Embryonic facial prominence (tissue), 1 donor: Measurements from ENCODE around the gene DRAXIN.
A peak's percentile ranks its signal among the peaks of the same experiment; 100 is the strongest.

ENCODE experiments used
- DNase-seq: peaks from one replicate; pipeline ENCODE4 v3.0.0-alpha.2; 2016; ENCODE audit errors: extremely low spot score

The DRAXIN gene

DNA sequence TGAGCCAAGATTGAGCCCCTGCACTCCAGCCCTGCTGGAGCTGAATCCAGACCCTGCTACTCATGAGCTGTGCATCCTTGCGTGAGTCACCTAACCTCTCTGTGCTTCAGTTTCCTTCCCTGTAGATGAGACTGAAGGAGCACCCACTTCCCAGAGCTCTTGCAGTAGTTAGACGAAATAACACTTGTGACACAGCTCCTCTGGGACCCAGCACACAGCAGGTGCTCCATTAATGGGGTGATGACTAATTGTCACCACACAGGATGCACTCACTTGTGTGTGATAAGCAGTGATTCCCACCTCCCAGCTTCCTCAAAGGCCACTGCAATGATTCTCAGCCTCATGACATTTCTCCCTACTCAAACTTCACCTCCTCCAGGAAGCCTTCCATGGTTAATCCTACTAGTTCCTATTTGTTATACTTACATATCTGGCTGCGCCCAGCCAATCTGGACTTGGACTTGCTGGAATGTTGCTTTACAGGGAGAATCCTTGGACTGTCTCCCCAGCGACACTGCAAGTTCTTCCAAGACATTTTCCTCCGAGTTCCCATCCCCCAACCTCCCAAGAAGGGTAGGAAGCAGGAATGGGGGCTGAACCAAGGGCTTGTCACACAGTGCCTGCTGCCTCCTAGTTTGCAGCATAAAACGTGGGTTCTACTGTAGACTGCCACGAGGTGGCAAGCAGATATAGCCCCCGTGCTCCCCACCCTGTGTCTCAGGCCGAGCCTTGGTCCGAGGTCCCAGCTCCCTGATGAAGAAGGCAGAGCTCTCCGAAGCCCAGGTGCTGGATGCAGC lies 17.2 kb downstream of the DRAXIN start:
- DNase-seq, result no peak

DNA sequence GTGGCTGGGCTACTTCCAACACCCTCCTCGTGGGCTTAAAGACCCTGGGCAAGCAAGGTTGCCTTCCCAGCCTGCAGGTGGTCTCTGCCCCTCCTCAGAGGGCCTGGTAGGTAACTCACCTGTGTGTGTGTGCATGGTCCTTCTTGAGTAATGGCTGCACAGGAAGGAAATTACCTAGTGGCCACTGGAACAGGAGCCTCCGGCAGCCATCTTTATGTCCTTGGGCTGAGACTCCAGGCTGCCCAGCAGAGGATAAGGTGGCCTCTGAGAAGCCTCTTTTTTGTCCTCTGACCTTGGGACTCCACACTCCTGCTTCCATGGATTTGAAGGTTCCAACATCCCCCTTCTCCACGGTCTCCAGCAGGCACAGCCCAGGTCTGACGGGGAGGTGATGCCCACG lies 20.0 kb downstream of the DRAXIN start:
- no peak for DNase-seq

DNA sequence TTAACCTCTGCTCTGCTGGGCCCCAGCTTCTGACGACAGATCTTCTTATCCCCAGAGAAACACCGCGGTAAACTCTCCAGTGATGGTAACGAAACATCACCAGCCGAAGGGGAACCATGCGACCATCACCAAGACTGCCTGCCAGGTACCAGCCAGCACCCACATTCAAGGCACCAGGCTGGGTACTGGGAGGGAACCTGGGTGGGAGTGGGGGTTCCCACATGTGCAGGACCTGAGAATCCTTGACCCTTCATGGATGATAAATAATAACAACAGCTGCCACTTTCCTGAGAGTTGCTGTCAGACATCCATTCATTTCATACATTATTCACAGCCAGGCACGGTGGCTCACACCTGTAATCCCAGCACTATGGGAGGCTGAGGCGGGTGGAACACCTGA lies 20.8 kb downstream of the DRAXIN start:
- no peak for DNase-seq

DNA sequence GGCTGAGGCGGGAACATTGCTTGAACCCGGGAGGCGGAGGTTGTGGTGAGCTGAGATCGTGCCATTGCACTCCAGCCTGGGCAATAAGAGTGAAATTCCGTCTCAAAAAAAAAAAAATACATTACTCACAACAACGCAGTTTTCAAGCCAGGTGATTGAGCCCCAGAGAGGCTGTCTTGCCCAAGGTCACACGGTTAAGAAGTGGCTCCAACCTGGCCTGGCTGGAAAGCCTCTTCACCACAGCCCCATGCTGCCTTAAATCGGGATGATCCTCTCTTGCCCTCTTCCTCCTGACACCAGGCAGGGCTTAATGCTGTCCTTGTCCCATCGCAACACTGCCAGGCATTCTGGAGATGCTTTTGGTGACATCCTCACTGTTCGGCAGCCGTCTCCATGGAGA lies 21.6 kb downstream of the DRAXIN start:
- no peak for DNase-seq

DNA sequence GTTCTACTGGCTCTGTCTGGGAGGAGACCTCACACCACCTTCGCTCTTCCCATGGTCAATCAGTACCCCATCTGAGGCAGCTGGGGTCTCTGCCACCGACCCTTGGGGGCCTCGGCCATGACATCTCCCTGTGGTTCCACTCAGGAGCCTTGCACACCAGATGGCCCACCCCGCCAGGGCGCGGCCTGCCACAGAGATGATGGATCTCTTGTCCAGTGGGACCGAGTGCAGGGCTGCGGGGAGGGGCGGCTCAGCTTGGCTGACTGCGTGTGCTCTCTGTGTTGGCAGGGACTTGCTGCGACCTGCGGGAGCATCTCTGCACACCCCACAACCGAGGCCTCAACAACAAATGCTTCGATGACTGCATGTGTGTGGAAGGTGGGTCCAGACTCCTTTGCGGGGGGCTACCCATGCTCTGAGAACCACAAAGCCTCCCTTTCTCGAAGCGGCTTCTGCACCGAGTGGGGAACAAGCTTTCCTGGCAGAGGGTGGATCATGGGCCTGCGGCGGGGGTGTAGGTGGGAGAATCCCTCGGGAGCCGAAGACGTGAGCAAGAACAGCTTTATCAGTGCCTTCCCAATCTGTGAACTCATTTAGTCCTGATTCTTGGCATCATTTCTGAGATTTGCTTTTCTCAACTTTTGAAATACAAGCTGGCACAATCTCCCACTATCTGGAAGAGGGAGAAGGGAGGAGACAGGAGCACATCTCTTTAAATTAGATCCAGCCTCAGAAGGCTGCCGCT lies 23.5 kb downstream of the DRAXIN start:
- DNase-seq, result no peak

DNA sequence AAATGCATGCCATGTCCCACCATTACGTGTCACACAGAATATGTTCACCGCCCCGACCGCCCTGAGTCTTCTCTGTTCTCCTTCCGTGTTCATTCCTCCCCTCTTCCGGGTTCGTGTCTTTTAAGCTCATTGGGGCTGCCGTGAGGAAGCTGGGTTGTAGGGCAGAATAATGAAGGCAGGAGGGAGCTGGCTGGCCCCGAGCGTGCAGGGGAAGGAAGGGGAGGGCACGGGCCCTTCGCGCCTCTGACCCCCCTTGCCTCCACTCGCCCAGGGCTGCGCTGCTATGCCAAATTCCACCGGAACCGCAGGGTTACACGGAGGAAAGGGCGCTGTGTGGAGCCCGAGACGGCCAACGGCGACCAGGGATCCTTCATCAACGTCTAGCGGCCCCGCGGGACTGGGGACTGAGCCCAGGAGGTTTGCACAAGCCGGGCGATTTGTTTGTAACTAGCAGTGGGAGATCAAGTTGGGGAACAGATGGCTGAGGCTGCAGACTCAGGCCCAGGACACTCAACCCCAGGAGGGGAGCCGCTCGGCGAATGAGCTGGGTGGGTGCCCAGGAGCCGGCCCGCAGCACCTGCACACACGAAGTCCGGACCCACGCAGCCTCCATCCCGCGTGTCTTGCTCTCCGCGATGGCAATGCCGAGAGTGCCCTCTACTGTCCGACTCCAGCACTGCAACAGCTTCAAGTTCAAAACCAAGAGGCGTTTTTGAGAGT lies 28.0 kb downstream of the DRAXIN start:
- peak; percentile 29 for DNase-seq

DNA sequence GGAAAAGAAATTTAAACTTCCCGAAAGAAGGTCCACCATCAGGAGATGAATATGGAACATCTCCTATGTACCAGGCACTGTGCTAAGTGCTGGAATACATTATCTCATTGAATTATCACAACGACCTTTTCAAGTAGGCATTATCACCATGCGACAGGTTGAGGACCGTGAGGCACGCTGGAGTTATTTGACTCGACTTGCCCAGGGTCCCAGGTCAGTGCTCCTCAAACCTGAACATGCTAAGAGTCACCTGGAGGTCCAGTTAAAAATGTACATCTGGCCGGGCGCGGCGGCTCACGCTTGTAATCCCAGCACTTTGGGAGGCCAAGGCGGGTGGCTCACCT lies 28.5 kb downstream of the DRAXIN start:
- no peak for DNase-seq

DNA sequence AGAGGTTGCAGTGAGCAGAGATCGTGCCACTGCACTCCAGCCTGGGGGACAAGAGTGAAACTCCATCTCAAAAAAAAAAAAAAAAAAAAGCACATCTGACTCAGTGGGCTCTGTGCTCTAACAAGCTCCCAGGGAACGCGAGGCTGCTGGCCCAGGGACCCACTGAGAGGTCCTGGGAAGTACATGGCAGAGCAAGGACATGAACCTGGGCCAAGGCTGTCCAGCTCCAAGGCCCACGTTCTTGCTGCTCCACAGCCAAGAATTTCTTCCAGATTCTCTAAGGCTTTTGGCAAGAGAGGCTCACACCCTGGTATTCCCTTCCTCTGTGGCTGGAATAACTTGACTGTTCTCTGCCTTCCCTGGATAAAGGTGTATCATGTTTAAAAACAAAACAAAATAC lies 29.0 kb downstream of the DRAXIN start:
- no peak for DNase-seq

DNA sequence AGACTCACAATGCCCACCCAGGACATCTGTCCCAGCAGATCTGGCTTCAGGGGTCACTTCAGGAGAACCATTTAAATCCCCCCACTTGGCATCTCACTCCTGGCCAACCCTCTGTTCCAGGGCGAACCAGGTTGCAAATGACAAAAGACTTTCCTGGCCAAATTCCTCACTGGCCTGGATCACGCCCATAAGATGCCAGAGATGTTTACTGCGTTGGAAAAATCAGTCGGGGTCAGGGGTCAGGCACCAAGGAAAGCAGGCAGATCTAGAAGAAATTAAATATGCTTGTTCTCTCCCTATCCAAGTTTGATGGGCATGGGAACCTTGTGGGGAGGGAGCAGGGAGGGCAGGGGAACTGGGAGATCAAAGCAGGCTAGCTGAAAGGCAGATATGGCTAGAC lies 29.8 kb downstream of the DRAXIN start:
- no peak for DNase-seq

DNA sequence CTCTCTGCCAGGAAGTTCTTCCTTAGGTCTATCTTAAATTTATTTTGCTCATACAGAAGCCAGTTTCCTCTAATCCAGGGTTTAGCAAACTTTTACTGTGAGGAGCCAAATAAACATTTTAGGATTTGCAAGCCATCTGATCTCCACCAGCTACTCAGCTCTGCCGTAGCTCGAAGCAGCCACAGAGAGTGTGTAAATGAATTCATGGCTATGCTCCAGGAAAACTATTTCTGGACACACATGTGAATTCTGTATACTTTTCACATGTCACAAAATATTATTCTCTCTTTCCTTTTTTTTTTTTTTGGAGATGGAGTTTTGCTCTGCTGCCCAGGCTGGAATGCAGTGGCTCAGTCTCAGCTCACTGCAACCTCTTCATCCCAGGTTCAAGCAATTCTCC lies 31.0 kb downstream of the DRAXIN start:
- peak; percentile 38 for DNase-seq

DNA sequence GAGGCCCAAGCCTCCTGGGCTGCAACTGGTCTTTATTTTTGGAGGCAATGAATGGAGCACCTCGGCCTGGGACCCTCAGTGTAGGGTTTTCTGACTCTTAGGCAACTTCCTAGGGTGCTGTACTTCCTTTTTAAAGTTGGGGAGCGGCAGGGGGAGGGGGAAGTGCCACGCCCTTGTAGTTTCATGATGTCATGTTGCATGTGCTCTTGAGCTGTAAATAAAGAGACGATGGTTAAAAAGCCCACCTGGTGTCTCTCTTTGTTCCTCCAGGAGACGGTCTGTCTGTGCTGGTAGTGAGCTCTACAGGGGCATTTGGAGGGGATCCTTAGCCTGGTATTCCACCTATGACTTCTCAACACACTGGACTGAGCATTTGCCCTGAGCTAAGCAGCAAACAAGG lies 34.1 kb downstream of the DRAXIN start:
- DNase-seq, result no peak

DNA sequence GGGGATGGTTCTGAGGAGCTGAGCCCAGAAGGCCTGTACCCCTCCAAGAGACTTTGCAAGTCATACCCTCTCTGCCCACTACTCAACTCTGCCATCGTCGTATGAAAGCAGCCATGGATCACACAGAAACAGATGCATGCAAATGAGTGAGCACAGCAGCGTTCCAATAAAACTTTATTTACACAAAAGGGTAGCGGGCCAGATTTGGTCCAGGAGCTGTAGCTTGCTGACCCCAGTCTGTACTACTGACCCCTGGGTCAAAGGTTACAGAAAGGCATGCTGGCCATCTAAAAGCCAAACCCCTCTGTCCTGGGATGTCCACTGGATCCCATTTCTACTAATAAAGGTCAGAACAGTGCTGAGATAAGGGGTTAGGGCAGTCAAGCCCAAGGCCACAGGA lies 35.6 kb downstream of the DRAXIN start:
- DNase-seq, result no peak

DNA sequence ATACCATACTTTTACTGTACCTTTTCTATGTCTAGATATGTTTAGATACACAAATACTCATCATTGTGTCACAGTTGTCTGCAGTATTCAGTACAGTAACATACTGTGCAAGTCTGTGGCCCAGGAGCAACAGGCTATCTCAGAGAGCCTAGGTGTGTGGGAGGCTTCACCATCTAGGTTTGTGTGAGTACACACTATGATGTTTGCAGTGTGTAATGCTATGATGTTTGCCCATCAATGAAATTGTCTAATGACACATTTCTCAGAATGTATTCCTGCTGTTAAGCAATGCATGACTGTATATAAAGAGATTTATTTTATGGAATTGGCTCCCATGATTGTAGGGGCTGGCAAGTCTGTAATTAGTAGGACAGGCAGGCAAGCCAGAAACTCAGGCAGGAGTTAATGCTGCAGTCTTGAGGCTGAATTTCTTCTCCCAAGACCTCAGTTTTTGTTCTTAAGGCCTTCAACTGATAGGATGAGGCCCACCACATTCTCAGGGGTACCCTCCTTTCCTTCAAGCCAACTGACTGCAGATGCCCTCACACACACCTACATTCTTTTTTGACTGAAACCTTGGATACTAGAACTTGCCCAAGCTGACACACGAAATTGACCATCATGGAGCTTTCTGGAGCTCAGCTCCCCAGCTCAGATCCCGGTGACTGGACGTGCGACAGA lies 36.8 kb downstream of the DRAXIN start:
- no peak for DNase-seq

DNA sequence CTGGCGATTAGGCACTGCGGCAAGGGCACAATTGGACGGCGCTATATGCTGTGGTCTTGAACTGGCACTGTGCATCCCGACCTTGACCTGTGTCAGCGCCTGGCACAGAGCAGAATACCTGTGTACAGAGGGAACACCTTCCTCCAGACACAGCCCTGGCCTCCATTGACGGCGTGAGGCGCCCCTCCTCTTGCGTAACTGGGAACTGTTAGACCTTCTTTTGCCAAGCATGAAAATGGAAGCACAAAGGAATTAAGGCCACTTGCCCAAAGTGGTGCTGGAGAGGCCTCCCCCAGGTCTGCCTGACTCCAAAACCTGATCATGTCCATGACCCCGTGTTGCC lies 37.6 kb downstream of the DRAXIN start:
- DNase-seq, result no peak

DNA sequence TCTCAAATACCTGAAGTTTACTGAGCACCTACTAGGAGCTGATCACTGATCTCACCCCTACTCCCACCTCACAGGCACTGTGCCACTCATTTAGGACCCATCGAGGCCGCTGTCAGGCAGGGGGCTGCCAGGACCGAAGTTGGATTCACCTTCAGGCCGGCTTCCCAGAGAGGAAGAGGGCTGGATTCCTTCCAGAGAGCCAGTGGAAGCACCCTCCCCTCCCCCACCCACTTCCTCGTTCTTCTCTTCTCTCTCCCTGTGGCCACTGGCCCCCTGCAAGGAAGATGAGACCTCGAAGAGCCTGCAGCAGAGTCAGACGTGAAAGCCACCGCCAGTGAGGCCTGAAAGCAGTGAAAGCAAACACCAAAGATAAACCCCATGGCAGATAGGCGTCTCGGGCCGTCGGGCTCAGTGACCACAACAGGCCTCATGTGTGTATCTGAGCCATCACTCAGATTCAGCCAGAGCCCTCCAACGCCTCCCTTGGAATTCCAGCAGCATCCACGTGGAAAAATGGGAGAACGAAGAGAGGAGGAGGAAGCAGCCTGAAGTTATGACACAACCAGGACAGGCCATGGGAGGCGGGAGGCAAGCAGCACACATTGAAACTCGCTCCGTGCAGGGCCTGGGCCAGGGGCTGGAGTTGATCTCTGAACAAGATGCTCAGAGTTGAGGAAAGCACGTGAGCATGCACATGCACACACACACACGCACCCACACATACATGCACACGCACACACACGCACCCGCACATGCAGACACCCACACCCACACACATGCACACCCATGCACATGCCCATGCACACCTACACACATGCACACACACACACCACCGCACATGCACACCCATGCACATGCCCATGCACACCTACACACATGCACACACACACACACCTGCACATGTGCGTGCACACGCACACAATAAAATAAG lies 38.3 kb downstream of the DRAXIN start:
- DNase-seq, result no peak

DNA sequence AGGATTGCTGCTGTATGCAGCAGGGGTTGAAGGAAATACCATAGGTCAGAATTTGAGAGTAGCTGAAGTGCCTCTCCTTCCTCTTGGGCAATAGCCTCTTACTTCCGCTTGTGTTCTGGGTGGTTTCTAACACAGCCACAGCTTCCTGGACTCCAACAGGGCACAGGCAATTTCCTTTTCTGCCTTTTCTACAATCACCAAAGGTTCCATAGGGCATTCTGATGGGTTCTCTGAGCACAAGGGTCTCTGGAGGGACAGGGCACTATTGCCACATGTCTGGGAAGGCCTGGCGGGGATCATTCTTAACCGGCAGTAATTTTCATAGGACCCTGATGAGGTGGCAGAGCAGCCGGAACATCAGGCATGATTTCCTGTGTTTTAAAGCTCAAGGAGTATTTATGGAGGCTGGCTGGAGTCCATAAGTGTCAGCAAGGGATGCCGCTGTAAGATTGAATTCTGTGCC lies 39.0 kb downstream of the DRAXIN start:
- DNase-seq, result no peak

DNA sequence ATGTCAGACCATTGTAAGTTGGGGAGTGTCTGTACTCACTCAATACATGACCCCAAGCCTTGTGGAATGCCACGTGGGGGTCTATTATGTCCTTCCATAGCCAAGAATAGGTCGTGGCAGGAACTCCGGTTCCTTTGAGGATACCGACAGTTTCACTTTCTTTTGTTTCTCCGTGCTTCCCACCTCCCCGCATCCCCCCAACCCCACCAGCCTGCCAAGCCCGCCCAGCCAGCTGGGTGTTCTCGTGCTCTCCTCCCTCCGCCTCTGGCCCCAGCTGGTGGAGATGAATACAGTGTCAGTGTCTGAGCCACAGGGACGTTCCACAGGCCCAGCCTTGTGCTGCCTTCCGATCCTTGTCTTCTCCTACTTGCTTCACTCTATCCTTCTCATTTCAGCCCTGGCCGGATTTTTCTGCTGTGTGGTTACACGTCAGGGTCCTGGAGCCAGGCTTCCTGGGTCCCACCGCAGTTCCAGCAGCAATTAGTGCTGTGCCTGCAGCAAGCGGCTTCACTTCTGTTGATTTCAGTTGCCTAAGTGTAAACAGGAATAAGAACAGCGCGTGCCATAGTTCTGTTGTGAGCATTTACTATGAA lies 40.3 kb downstream of the DRAXIN start:
- no peak for DNase-seq

DNA sequence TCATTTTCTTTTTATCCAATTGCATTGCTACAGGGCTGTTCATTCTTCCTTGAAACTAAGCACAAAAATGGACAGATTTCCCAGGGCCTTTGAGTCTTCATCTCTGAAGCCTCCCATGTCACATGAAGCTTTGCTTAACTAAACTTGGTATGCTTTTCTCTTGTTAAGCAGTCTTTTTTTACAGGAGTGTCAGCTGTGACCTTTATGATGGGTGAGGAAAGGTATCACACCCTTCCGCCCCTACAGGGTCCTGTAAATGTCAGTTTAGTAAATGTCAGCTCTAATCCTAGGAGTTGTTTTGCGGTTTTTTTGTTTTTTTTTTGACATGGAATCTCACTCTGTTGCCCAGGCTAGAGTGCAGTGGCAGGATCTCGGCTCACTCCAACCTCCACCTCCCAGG lies 41.8 kb downstream of the DRAXIN start:
- DNase-seq, result no peak

DNA sequence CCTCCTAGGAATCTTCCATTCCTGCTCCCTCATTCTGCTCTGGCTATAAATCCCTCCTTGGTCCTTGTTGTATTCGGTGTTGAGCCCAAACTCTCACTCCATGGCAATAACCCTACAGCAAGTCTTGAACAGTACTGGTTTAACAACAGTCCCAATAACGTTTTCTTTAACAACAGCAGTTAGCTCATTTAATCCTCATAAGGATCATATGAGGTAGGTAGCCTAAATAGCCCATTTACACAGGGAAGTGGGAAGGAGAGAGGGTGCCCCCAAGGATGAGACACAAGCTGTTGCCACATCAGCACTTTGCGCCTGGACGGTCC lies 44.0 kb downstream of the DRAXIN start:
- DNase-seq, result no peak

DNA sequence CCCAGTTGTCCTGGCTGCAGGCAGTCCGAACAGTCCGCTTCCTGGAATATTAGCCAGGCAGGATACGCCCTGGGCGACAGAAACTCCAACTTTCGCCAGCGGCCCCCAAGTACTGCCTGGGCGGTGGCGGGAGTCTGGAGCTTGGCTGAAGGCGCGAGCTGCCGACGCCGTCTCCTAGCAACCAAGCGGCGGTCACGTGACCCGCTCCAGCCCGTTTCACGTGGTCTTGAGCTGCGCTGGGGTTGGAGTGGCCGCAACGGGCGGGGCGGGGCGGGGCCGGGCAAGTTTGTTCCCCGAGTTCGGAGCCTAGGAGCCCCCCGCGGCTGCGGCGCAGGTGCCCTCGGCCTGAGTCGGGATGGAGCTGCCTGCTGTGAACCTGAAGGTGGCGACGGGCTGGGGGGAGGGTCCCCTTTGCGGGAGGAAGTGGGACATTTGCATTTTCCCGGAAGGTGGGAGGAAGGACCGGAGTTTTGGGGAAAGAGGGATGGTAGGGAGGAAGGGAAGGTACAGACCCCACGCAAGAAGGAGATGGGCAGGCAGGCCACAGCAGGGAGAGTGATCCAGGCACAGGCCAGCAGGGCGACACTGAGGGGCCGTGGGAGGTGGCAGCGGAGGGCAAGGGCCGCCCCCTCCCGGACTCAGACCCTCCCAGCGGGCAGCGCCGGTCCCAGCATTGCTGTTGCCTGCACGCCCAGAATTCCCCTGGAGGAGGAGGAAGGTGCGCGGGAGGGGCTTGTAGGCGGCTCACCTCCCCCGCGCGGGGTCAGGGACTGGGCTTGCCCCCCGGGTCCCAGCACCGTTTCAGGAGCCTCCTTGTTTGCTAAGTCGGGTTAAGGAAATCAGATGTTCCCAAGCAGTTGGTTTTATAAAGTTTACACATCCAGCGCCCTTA lies 44.6 kb downstream of the DRAXIN start, which contains the start of gene AGTRAP:
Gene AGTRAP (plus strand): TSS at position 283 of the 892 bp plus-strand sequence. CDS start 73 bp downstream, at position 356.
- DNase-seq, result peak; percentile 85
